GM23248 (cell line): Measurements from ENCODE around the gene DPYSL5.

ENCODE experiments used
- EZH2 ChIP-seq: fragments of 200-600 bp; sonication (generic); IDR thresholded peaks from 2 replicates; pipeline ENCODE4 v1.6.1; 2018; ENCODE audit warnings: antibody characterized with exemption, mild to moderate bottlenecking; ENCODE audit not compliant: insufficient read depth, poor library complexity, severe bottlenecking
- EZH2phosphoT487 ChIP-seq: fragments of 200-600 bp; sonication (generic); IDR thresholded peaks from 2 replicates; pipeline ENCODE4 v1.6.1; 2018; ENCODE audit warnings: antibody characterized with exemption, moderate library complexity, mild to moderate bottlenecking, low read depth; ENCODE audit not compliant: insufficient read depth

- no peak for TF ChIP-seq EZH2
- no peak for TF ChIP-seq EZH2phosphoT487
Measured at GRCh38 chr2:26998323-26998722, 150.4 kb downstream of the DPYSL5 start.
